Mammary epithelial cell (primary cell): ENCODE measurements around the gene ABL1.

ENCODE experiments used
- CTCF ChIP-seq, 2 donors: IDR thresholded peaks in 1 of 2; conservative IDR thresholded peaks in 1 of 2; 2 replicates each; pipeline ENCODE4 v1.5.1; 2011 to 2012; ENCODE audit warnings: inconsistent platforms in 2 of 2, low read length in 2 of 2, mild to moderate bottlenecking in 2 of 2, control low read depth in 1 of 2, low read depth in 1 of 2; ENCODE audit not compliant: insufficient read depth in 1 of 2; ENCODE audit errors: extremely low read depth in 1 of 2
- EZH2 ChIP-seq: IDR thresholded peaks from 2 replicates; pipeline ENCODE4 v1.6.1; 2012; ENCODE audit warnings: low read length, inconsistent platforms, borderline replicate concordance

- TF ChIP-seq CTCF (conservative IDR thresholded peaks at IDR 0.05 in 1 of 2, IDR thresholded peaks at IDR 0.05 in 1 of 2; ENCODE audit: extremely low read depth in 1 of 2, insufficient read depth in 1 of 2, low read depth in 1 of 2, low read length in 2 of 2) = no peak
- no peak for TF ChIP-seq EZH2
Measured at GRCh38 chr9:130918101-130918825, 83.2 kb downstream of the ABL1 start.
